PC-9 (cell line): ENCODE results near the gene KCNH1.

Source experiments
- CTCF ChIP-seq: fragments of 200-600 bp; sonication (generic); conservative IDR thresholded peaks from 2 replicates; pipeline ENCODE4 v1.6.1; 2017; ENCODE audit warnings: mixed run types, antibody characterized with exemption, mild to moderate bottlenecking, moderate library complexity
- EZH2 ChIP-seq: fragments of 200-600 bp; sonication (generic); IDR thresholded peaks from 2 replicates; pipeline ENCODE4 v1.8.0; 2017; ENCODE audit warnings: antibody characterized with exemption, low read depth

GRCh38 chr1:210641582-210641981, 492.4 kb downstream of the KCNH1 start:
- TF ChIP-seq CTCF (no peak), EZH2 (no peak)
